IMR-90 (cell line): ENCODE results near the gene ROR2. TPM values are rescaled to one million over a fixed set of nuclear protein-coding genes. Genes with fewer than 3 reads are reported as not detected.

Source experiments
- ATAC-seq: fragments of 200-7000 bp; cut with Tn5 transposase; 2 replicates; pipeline ENCODE4 v1.9.1; 2020; ENCODE audit warnings: low read depth, mild to moderate bottlenecking, moderate library complexity
- BruUV-seq: library from RNA; stranded (reverse); fragments of 400-500 nt; replicated peaks from 2 replicates; lab custom pipeline; 2021; lab: Mats Ljungman, UMichigan
- CTCF ChIA-PET: fragments of 300-600 bp; formaldehyde crosslinking; extraction: SDS; loops from one replicate; lab custom pipeline; 2021; ENCODE audit warnings: antibody characterized with exemption; lab: Yijun Ruan, JAX
- POLR2A ChIA-PET: fragments of 300-600 bp; sonication (Branson Sonifier 250); formaldehyde crosslinking; loops from one replicate; lab custom pipeline; 2022; ENCODE audit warnings: antibody characterized with exemption; ENCODE audit not compliant: unreplicated experiment; lab: Charles Lee
- DNase-seq: peaks from one replicate; pipeline ENCODE4 v3.0.0; 2013
- H2AFZ ChIP-seq: replicated peaks from 2 replicates; pipeline ENCODE3; 2013; ENCODE audit warnings: low read length, mild to moderate bottlenecking; ENCODE audit not compliant: poor library complexity
- H2AK5ac ChIP-seq: 2 replicates; pipeline ENCODE4 v1.6.1; 2013; ENCODE audit warnings: low read depth, low read length, inconsistent platforms
- H2AK9ac ChIP-seq: replicated peaks from 2 replicates; pipeline ENCODE3; 2013; ENCODE audit warnings: mild to moderate bottlenecking, low read depth, low read length, moderate library complexity; ENCODE audit not compliant: poor library complexity
- H2BK120ac ChIP-seq: 2 replicates; pipeline ENCODE4 v1.6.1; 2013; ENCODE audit warnings: low read depth, low read length, inconsistent platforms
- H2BK15ac ChIP-seq: 3 replicates; pipeline ENCODE4 v1.6.1; 2013; ENCODE audit warnings: low read depth, low read length, inconsistent platforms
- H2BK20ac ChIP-seq: 2 replicates; pipeline ENCODE4 v1.6.1; 2013; ENCODE audit warnings: low read depth, mild to moderate bottlenecking, inconsistent platforms, low read length, moderate library complexity
- H2BK5ac ChIP-seq: 2 replicates; pipeline ENCODE4 v1.6.1; 2013; ENCODE audit warnings: mild to moderate bottlenecking, low read depth, low read length, inconsistent platforms; ENCODE audit not compliant: poor library complexity, severe bottlenecking
- H3K14ac ChIP-seq: replicated peaks from 2 replicates; pipeline ENCODE4 v1.6.1; 2013; ENCODE audit warnings: low read depth, low read length, inconsistent platforms
- H3K18ac ChIP-seq: 2 replicates; pipeline ENCODE4 v1.6.1; 2013; ENCODE audit warnings: low read depth, low read length, control low read depth
- H3K23ac ChIP-seq: 2 replicates; pipeline ENCODE4 v1.6.1; 2013; ENCODE audit warnings: low read depth, low read length, inconsistent platforms
- H3K27ac ChIP-seq: 2 replicates; pipeline ENCODE4 v1.5.1; 2013; ENCODE audit warnings: mild to moderate bottlenecking, control low read depth, low read length; ENCODE audit not compliant: insufficient read depth
- H3K27me3 ChIP-seq: 2 replicates; pipeline ENCODE4 v1.6.1; 2013; ENCODE audit warnings: low read length; ENCODE audit not compliant: control insufficient read depth, insufficient read depth
- H3K36me3 ChIP-seq: 2 replicates; pipeline ENCODE4 v1.6.1; 2013; ENCODE audit warnings: low read length, mixed read lengths; ENCODE audit not compliant: control insufficient read depth, insufficient read depth
- H3K4ac ChIP-seq: 2 replicates; pipeline ENCODE4 v1.6.1; 2013; ENCODE audit warnings: low read depth, low read length, inconsistent platforms
- H3K4me1 ChIP-seq: 2 replicates; pipeline ENCODE4 v1.6.1; 2013; ENCODE audit warnings: low read length, mixed read lengths; ENCODE audit not compliant: control insufficient read depth, insufficient read depth
- H3K4me2 ChIP-seq: 2 replicates; pipeline ENCODE4 v1.6.1; 2013; ENCODE audit warnings: low read depth, mild to moderate bottlenecking, control low read depth, low read length, moderate library complexity
- H3K4me3 ChIP-seq: 2 replicates; pipeline ENCODE4 v1.5.1; 2013; ENCODE audit warnings: low read depth, mild to moderate bottlenecking, control low read depth, low read length, moderate library complexity; ENCODE audit not compliant: insufficient read depth
- H3K56ac ChIP-seq: 2 replicates; pipeline ENCODE4 v1.6.1; 2013; ENCODE audit warnings: low read length, inconsistent platforms; ENCODE audit not compliant: insufficient read depth; ENCODE audit errors: extremely low read depth
- H3K79me1 ChIP-seq, 2 experiments: 2 replicates each; pipeline ENCODE4 v1.6.1; 2013; ENCODE audit warnings: low read length in 2 of 2, inconsistent platforms in 1 of 2, low read depth in 1 of 2
- H3K9ac ChIP-seq: 2 replicates; pipeline ENCODE4 v1.6.1; 2013; ENCODE audit warnings: low read depth, low read length, control low read depth
- H3K9me1 ChIP-seq: 2 replicates; pipeline ENCODE4 v1.6.1; 2013; ENCODE audit warnings: low read length, inconsistent platforms; ENCODE audit not compliant: insufficient read depth
- H3K9me3 ChIP-seq: 2 replicates; pipeline ENCODE4 v1.6.1; 2013; ENCODE audit warnings: low read length; ENCODE audit not compliant: control insufficient read depth, insufficient read depth
- H4K20me1 ChIP-seq: 2 replicates; pipeline ENCODE4 v1.6.1; 2013; ENCODE audit warnings: low read length, inconsistent platforms; ENCODE audit not compliant: insufficient read depth
- H4K5ac ChIP-seq: 2 replicates; pipeline ENCODE4 v1.6.1; 2013; ENCODE audit warnings: mild to moderate bottlenecking, low read depth, low read length, control low read depth
- H4K8ac ChIP-seq, 2 experiments: 2 replicates each; pipeline ENCODE4 v1.6.1; 2013; ENCODE audit warnings: low read depth in 2 of 2, low read length in 2 of 2, control low read depth in 1 of 2, inconsistent platforms in 1 of 2
- H4K91ac ChIP-seq: 2 replicates; pipeline ENCODE4 v1.6.1; 2013; ENCODE audit warnings: low read depth, low read length, inconsistent platforms; ENCODE audit not compliant: insufficient read depth
- POLR2A ChIP-seq: IDR thresholded peaks from 2 replicates; pipeline ENCODE4 v1.6.1; 2012; ENCODE audit warnings: mild to moderate bottlenecking, low read depth, low read length
- WGBS, 2 experiments: methylation state at CpG; one replicate each; pipeline versions ENCODE4 v1.1.5 to v1.1.7; 2013; ENCODE audit warnings: missing lambda C conversion rate in 2 of 2; ENCODE audit not compliant: insufficient read length in 1 of 2; ENCODE audit errors: extremely low coverage in 2 of 2; 5-methylcytosine and 5-hydroxymethylcytosine counted together
- dilution Hi-C: fragments of 300-500 bp; cut with HindIII; formaldehyde crosslinking; loops from one replicate; pipeline ENCODE4 v1.14.3; 2018; ENCODE audit warnings: low sequenced_read_pairs; ENCODE audit not compliant: unreplicated experiment
- in situ Hi-C: fragments of 300-500 bp; cut with MboI; formaldehyde crosslinking; loops from 3 replicates; pipeline ENCODE4 v1.14.3; 2019; ENCODE audit warnings: low sequenced_read_pairs, inconsistent platforms, mixed read lengths
- intact Hi-C: fragments of 100-400 bp; cut with micrococcal nuclease; formaldehyde crosslinking; loops from 2 replicates; pipeline ENCODE4 v1.10.0; 2022
- polyA plus RNA-seq, 3 experiments: library from polyadenylated mRNA; depleted of rRNA; stranded (reverse); fragments of >200 nt; gene quantifications; 2 replicates each; pipeline ENCODE4 v1.2.3, GENCODE V29; 2012; ENCODE audit warnings: low replicate concordance in 1 of 3
- total RNA-seq: library from RNA; depleted of rRNA; stranded (reverse); fragments of >200 nt; gene quantifications from 2 replicates; pipeline ENCODE4 v1.2.3, GENCODE V29; 2012

Gene ROR2
- total and polyA plus RNA-seq, 2 of the 4 experiments (the other 2 are of a cell fraction), result 2.3 to 4.8 TPM

DNA sequence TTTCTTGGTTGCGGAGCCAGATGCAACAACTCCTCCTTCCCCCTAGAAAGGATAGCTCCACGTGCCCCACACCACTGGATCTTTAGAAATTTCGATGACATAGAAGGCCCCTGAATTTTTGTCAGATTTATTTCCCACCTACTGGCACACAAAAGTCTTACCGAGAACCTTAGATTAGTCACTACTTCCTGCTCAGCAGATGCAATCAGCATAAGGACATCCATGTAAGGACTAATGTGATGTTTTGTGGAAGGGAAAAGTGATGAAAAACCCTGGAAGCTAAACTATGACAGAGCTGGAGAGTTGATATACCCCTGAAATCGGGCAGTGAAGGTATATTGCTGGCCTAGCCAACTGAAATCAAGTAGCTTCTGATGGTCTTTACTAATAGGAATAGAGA lies 400.9 kb downstream of the ROR2 start:
- ATAC-seq, result no peak
- CTCF ChIA-PET, result no interaction called here
- no peak overlapping the region for H2BK120ac ChIP-seq
- H2AK9ac ChIP-seq, result no peak overlapping the region
- H4K91ac ChIP-seq, result no peak overlapping the region
- in situ Hi-C loops (no loop called here), intact Hi-C loops (no loop called here), dilution Hi-C loops (no loop called here)
- H2BK5ac ChIP-seq, result no peak overlapping the region
- no peak overlapping the region for H2BK15ac ChIP-seq
- no CpG with 5 or more reads among the region's 5 CpGs for WGBS, 2 experiments
- H2BK20ac ChIP-seq, result no peak overlapping the region
- POLR2A ChIA-PET, result no interaction called here
- no peaks in the 10 kb centered on the region for H3K79me1 ChIP-seq
- H3K4ac ChIP-seq, result no peak overlapping the region
- H3K4me1 ChIP-seq, result peaks cover 3% of the 10 kb centered on the region; the same call in 1 of the 2 replicates
- H3K36me3 ChIP-seq, result no peaks in the 10 kb centered on the region
- no peak overlapping the region for H3K9ac ChIP-seq
- no peak for TF ChIP-seq POLR2A
- no peak overlapping the region for H3K27ac ChIP-seq
- no peak overlapping the region for H2AK5ac ChIP-seq
- H3K9me1 ChIP-seq, result peaks cover 3% of the 10 kb centered on the region
- H4K20me1 ChIP-seq, result no peaks in the 10 kb centered on the region
- no peak overlapping the region for H3K56ac ChIP-seq
- no peaks in the 10 kb centered on the region for H3K9me3 ChIP-seq
- H3K23ac ChIP-seq, result no peak overlapping the region
- H3K27me3 ChIP-seq, result no peaks in the 10 kb centered on the region
- no peak for DNase-seq
- H3K18ac ChIP-seq, result no peak overlapping the region
- H2AFZ ChIP-seq, result no peak overlapping the region
- no peak overlapping the region for H3K4me3 ChIP-seq
- H3K4me2 ChIP-seq, result no peak overlapping the region
- H4K5ac ChIP-seq, result no peak overlapping the region
- H4K8ac ChIP-seq, result no peak overlapping the region
- H3K14ac ChIP-seq, result no peak overlapping the region
- BruUV-seq, result no TSS peak
